ENCODE data around the gene DOCK8. TPM values are rescaled to one million over a fixed set of nuclear protein-coding genes. Genes with fewer than 3 reads are reported as not detected.

The DOCK8 gene
- total and polyA plus RNA-seq, 10 of the 15 experiments (the other 5 are each of a cell fraction or from before 2014, with no cell fraction given) = 35.4 to 100 (median 44.7) TPM

GRCh38 chr9:211036-211435 is 3.6 kb upstream of the DOCK8 start (continued):
- TF ChIP-seq, protein P1, sequence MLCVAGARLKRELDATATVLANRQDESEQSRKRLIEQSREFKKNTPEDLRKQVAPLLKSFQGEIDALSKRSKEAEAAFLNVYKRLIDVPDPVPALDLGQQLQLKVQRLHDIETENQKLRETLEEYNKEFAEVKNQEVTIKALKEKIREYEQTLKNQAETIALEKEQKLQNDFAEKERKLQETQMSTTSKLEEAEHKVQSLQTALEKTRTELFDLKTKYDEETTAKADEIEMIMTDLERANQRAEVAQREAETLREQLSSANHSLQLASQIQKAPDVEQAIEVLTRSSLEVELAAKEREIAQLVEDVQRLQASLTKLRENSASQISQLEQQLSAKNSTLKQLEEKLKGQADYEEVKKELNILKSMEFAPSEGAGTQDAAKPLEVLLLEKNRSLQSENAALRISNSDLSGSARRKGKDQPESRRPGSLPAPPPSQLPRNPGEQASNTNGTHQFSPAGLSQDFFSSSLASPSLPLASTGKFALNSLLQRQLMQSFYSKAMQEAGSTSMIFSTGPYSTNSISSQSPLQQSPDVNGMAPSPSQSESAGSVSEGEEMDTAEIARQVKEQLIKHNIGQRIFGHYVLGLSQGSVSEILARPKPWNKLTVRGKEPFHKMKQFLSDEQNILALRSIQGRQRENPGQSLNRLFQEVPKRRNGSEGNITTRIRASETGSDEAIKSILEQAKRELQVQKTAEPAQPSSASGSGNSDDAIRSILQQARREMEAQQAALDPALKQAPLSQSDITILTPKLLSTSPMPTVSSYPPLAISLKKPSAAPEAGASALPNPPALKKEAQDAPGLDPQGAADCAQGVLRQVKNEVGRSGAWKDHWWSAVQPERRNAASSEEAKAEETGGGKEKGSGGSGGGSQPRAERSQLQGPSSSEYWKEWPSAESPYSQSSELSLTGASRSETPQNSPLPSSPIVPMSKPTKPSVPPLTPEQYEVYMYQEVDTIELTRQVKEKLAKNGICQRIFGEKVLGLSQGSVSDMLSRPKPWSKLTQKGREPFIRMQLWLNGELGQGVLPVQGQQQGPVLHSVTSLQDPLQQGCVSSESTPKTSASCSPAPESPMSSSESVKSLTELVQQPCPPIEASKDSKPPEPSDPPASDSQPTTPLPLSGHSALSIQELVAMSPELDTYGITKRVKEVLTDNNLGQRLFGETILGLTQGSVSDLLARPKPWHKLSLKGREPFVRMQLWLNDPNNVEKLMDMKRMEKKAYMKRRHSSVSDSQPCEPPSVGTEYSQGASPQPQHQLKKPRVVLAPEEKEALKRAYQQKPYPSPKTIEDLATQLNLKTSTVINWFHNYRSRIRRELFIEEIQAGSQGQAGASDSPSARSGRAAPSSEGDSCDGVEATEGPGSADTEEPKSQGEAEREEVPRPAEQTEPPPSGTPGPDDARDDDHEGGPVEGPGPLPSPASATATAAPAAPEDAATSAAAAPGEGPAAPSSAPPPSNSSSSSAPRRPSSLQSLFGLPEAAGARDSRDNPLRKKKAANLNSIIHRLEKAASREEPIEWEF (IDR thresholded peaks at IDR 0.05; ENCODE audit: insufficient replicate concordance, low read depth, low read length) = no peak
- TF ChIP-seq TCF3 (IDR thresholded peaks at IDR 0.05; ENCODE audit: borderline replicate concordance, insufficient read depth, low read depth, low read length) (no peak), ELK1 (IDR thresholded peaks at IDR 0.05; ENCODE audit: low read depth, low read length) (no peak)

GRCh38 chr9:211557-211956 is 3.1 kb upstream of the DOCK8 start:
- Histone ChIP-seq H3K4me1 (ENCODE audit: control insufficient read depth, insufficient read depth, low read length) (no peaks in the 10 kb centered on the region), H3K4me3 (no peak overlapping the region), H4K20me1 (ENCODE audit: control insufficient read depth, insufficient read depth) (no peaks in the 10 kb centered on the region), H3K4me2 (ENCODE audit: control insufficient read depth, insufficient read depth) (no peak overlapping the region), H3K79me2 (ENCODE audit: control insufficient read depth, insufficient read depth, low read length) (no peaks in the 10 kb centered on the region; the same call in 1 of the 2 replicates), H3K36me3 (ENCODE audit: control insufficient read depth in 2 of 2, insufficient read depth in 2 of 2, low read length in 1 of 2) (no peaks in the 10 kb centered on the region), H3K27ac (ENCODE audit: control insufficient read depth, insufficient read depth) (no peak overlapping the region), H3K9ac (ENCODE audit: control insufficient read depth, insufficient read depth, low read length) (no peak overlapping the region), H2AFZ (ENCODE audit: control insufficient read depth, low read depth, low read length) (no peak overlapping the region), H3K27me3 (replicated peaks in 1 of 2; ENCODE audit: control insufficient read depth in 2 of 2, insufficient read depth in 2 of 2, low read length in 1 of 2) (no peaks in the 10 kb centered on the region; a peak in 1 of 4 replicates), H3K9me3 (replicated peaks; ENCODE audit: control insufficient read depth, insufficient read depth, low read length) (no peaks in the 10 kb centered on the region)
- ChIA-PET CTCF (no interaction called here), POLR2A (no interaction called here), RAD21 (ENCODE audit: unreplicated experiment) (no interaction called here), SMC1A (ENCODE audit: uncharacterized antibody, unreplicated experiment) (no interaction called here)
- no peak for FAIRE-seq
- TF ChIP-seq, protein P2, sequence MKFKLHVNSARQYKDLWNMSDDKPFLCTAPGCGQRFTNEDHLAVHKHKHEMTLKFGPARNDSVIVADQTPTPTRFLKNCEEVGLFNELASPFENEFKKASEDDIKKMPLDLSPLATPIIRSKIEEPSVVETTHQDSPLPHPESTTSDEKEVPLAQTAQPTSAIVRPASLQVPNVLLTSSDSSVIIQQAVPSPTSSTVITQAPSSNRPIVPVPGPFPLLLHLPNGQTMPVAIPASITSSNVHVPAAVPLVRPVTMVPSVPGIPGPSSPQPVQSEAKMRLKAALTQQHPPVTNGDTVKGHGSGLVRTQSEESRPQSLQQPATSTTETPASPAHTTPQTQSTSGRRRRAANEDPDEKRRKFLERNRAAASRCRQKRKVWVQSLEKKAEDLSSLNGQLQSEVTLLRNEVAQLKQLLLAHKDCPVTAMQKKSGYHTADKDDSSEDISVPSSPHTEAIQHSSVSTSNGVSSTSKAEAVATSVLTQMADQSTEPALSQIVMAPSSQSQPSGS (IDR thresholded peaks at IDR 0.05; ENCODE audit: low read length) = no peak
- TF ChIP-seq, protein P3, sequence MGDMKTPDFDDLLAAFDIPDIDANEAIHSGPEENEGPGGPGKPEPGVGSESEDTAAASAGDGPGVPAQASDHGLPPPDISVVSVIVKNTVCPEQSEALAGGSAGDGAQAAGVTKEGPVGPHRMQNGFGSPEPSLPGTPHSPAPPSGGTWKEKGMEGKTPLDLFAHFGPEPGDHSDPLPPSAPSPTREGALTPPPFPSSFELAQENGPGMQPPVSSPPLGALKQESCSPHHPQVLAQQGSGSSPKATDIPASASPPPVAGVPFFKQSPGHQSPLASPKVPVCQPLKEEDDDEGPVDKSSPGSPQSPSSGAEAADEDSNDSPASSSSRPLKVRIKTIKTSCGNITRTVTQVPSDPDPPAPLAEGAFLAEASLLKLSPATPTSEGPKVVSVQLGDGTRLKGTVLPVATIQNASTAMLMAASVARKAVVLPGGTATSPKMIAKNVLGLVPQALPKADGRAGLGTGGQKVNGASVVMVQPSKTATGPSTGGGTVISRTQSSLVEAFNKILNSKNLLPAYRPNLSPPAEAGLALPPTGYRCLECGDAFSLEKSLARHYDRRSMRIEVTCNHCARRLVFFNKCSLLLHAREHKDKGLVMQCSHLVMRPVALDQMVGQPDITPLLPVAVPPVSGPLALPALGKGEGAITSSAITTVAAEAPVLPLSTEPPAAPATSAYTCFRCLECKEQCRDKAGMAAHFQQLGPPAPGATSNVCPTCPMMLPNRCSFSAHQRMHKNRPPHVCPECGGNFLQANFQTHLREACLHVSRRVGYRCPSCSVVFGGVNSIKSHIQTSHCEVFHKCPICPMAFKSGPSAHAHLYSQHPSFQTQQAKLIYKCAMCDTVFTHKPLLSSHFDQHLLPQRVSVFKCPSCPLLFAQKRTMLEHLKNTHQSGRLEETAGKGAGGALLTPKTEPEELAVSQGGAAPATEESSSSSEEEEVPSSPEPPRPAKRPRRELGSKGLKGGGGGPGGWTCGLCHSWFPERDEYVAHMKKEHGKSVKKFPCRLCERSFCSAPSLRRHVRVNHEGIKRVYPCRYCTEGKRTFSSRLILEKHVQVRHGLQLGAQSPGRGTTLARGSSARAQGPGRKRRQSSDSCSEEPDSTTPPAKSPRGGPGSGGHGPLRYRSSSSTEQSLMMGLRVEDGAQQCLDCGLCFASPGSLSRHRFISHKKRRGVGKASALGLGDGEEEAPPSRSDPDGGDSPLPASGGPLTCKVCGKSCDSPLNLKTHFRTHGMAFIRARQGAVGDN (IDR thresholded peaks at IDR 0.05) = no peak
- TF ChIP-seq NR2C1 (IDR thresholded peaks at IDR 0.05) (no peak), ZSCAN29 (IDR thresholded peaks at IDR 0.05) (no peak), IRF3 (IDR thresholded peaks at IDR 0.05) (no peak), SUZ12 (IDR thresholded peaks at IDR 0.05; ENCODE audit: unreplicated experiment) (no peak)
- no peak for ATAC-seq
- in situ Hi-C loops (cut with MboI) = no loop called here
- DNase-seq (ENCODE audit: low read depth, low spot score) = no peak
- BruUV-seq (replicated peaks) = no TSS peak
- 54% methylated on average over 5 of the region's 5 CpGs for WGBS (ENCODE audit: insufficient coverage, insufficient replicate concordance, low lambda C conversion rate, missing lambda C conversion rate)
- intact Hi-C loops (cut with micrococcal nuclease; ENCODE audit: unreplicated experiment) = no loop called here

Data from GM12878 (cell line).